OCI-LY7 (cell line): ENCODE measurements around the gene AOX1. TPM values are rescaled to one million over a fixed set of nuclear protein-coding genes. Genes with fewer than 3 reads are reported as not detected.

Experiments used
- BruUV-seq: library from RNA; stranded (reverse); fragments of 400-500 nt; replicated peaks from 2 replicates; lab custom pipeline; 2021; lab: Mats Ljungman, UMichigan
- CTCF ChIA-PET: fragments of 300-600 bp; sonication (Branson Sonifier 250); formaldehyde crosslinking; loops from one replicate; lab custom pipeline; 2022; ENCODE audit warnings: antibody characterized with exemption; ENCODE audit not compliant: unreplicated experiment; lab: Charles Lee
- POLR2A ChIA-PET: fragments of 300-600 bp; sonication (Branson Sonifier 250); formaldehyde crosslinking; loops from one replicate; lab custom pipeline; 2022; ENCODE audit warnings: antibody characterized with exemption; lab: Charles Lee
- DNase-seq: peaks from one replicate; pipeline ENCODE4 v3.0.0-alpha.2; 2015; ENCODE audit warnings: low spot score
- H2AFZ ChIP-seq: fragments of 200-600 bp; sonication (generic), shearing (Covaris generic); 2 replicates; pipeline ENCODE4 v1.6.1; 2014; ENCODE audit warnings: mild to moderate bottlenecking, antibody characterized with exemption, low read length, moderate library complexity
- H3K27ac ChIP-seq: fragments of 200-600 bp; sonication (generic); 2 replicates; pipeline ENCODE4 v1.5.1; 2014; ENCODE audit warnings: mixed run types, low read depth, mild to moderate bottlenecking, moderate library complexity, low read length, inconsistent platforms; ENCODE audit not compliant: poor library complexity, severe bottlenecking
- H3K36me3 ChIP-seq: fragments of 200-600 bp; sonication (generic); 2 replicates; pipeline ENCODE4 v1.6.1; 2014; ENCODE audit warnings: mild to moderate bottlenecking, antibody characterized with exemption, low read length, moderate library complexity, mixed read lengths; ENCODE audit not compliant: insufficient read depth
- H3K4me1 ChIP-seq: fragments of 200-600 bp; sonication (generic); 2 replicates; pipeline ENCODE4 v1.5.1; 2014; ENCODE audit warnings: mild to moderate bottlenecking, low read length; ENCODE audit not compliant: insufficient read depth, poor library complexity, severe bottlenecking
- H3K4me2 ChIP-seq: fragments of 200-600 bp; sonication (generic); 2 replicates; pipeline ENCODE4 v1.6.1; 2014; ENCODE audit warnings: mild to moderate bottlenecking, low read length
- H3K4me3 ChIP-seq: fragments of 200-600 bp; sonication (generic); 2 replicates; pipeline ENCODE4 v1.5.1; 2014; ENCODE audit warnings: mild to moderate bottlenecking, low read depth, low read length; ENCODE audit not compliant: poor library complexity, severe bottlenecking
- H3K79me2 ChIP-seq: fragments of 200-600 bp; sonication (generic); 2 replicates; pipeline ENCODE4 v1.6.1; 2016; ENCODE audit warnings: low read depth, mild to moderate bottlenecking, low read length, moderate library complexity, mixed read lengths; ENCODE audit not compliant: insufficient read depth
- H3K9me2 ChIP-seq: fragments of 200-600 bp; sonication (generic); 2 replicates; pipeline ENCODE4 v1.6.1; 2016; ENCODE audit warnings: mild to moderate bottlenecking, low read length, mixed read lengths; ENCODE audit not compliant: insufficient read depth
- H3K9me3 ChIP-seq: fragments of 200-600 bp; sonication (generic); 2 replicates; pipeline ENCODE4 v1.6.1; 2014; ENCODE audit warnings: mild to moderate bottlenecking, mixed run types, low read length, mixed read lengths
- H4K20me1 ChIP-seq: fragments of 200-600 bp; sonication (generic); 2 replicates; pipeline ENCODE4 v1.6.1; 2014; ENCODE audit warnings: mild to moderate bottlenecking, antibody characterized with exemption, low read length, moderate library complexity, mixed read lengths; ENCODE audit not compliant: insufficient read depth
- CTCF ChIP-seq: fragments of 200-600 bp; sonication (generic); conservative IDR thresholded peaks from 2 replicates; pipeline ENCODE4 v1.5.1; 2014; ENCODE audit warnings: mild to moderate bottlenecking, antibody characterized with exemption, low read length, moderate library complexity, mixed read lengths
- EZH2phosphoT487 ChIP-seq: fragments of 200-600 bp; sonication (generic); IDR thresholded peaks from 2 replicates; pipeline ENCODE4 v1.6.1; 2018; ENCODE audit warnings: low read depth, borderline replicate concordance, mild to moderate bottlenecking, mixed run types, antibody characterized with exemption, low read length, moderate library complexity, mixed read lengths
- intact Hi-C: fragments of 100-400 bp; cut with micrococcal nuclease; formaldehyde crosslinking; loops from one replicate; pipeline ENCODE4 v1.10.0; 2022; ENCODE audit not compliant: unreplicated experiment
- total RNA-seq, 2 experiments: library from RNA; depleted of rRNA in 1 of 2; stranded (reverse); fragments of >200 nt in 1 of 2; shearing (Covaris generic) in 1 of 2; gene quantifications; 2 replicates each; pipeline ENCODE4 v1.2.3, GENCODE V29; 2014 to 2022

Gene AOX1
- total RNA-seq, 2 experiments from 2014 or later: 0.06 TPM; not detected in 1

- DNase-seq: peak; percentile 84
- ChIA-PET CTCF (interaction anchor here (0.8 to 1.1 kb wide), 4 partner anchors 10 to 222 kb away, joined by 3 to 5 read pairs (median 4); no protein-coding TSS in a partner anchor), POLR2A (interaction anchor here (0.6 to 1.7 kb wide), 7 partner anchors 9 to 1214 kb away, joined by 3 to 6 read pairs (median 3); no protein-coding TSS in a partner anchor)
- H3K9me2 ChIP-seq: no peaks in the 10 kb centered on the region
- peak; percentile 92 for TF ChIP-seq CTCF
- TF ChIP-seq EZH2phosphoT487: no peak
- no peaks in the 10 kb centered on the region for H3K79me2 ChIP-seq
- H3K4me1 ChIP-seq: peaks cover 30% of the 10 kb centered on the region
- intact Hi-C loops: loop anchor here (1.0 to 10.0 kb wide), 5 partner anchors 85 to 723 kb away; partner anchors contain the start of gene SPATS2L
- no peaks in the 10 kb centered on the region for H4K20me1 ChIP-seq
- peak overlapping the region; percentile 33 for H3K4me2 ChIP-seq
- BruUV-seq: no TSS peak
- no peaks in the 10 kb centered on the region for H3K9me3 ChIP-seq
- H3K36me3 ChIP-seq: no peaks in the 10 kb centered on the region
- H3K27ac ChIP-seq: no peak overlapping the region
- peak overlapping the region; percentile 92; the same call in 1 of the 2 replicates for H2AFZ ChIP-seq
- H3K4me3 ChIP-seq: no peak overlapping the region
These were observed 117.5 kb downstream of the AOX1 start for GRCh38 chr2:200703127-200703925.

- ChIA-PET CTCF (interaction anchor here (1.0 to 1.1 kb wide), 2 partner anchors 9 to 220 kb away, joined by 4 to 5 read pairs; no protein-coding TSS in a partner anchor), POLR2A (interaction anchor here (0.6 to 1.7 kb wide), 7 partner anchors 8 to 220 kb away, joined by 3 to 6 read pairs (median 3); no protein-coding TSS in a partner anchor)
- no peak for DNase-seq
These were observed 118.3 kb downstream of the AOX1 start for GRCh38 chr2:200703926-200704637.

More at GRCh38 chr2:200703926-200704637, 118.3 kb downstream of the AOX1 start:
- intact Hi-C loops: loop anchor here (1.0 to 10.0 kb wide), 5 partner anchors 85 to 724 kb away; partner anchors contain the start of gene SPATS2L
- Histone ChIP-seq H3K4me3 (no peak overlapping the region), H2AFZ (peak overlapping the region; percentile 51; the same call in 1 of the 2 replicates), H3K79me2 (no peaks in the 10 kb centered on the region), H3K4me2 (no peak overlapping the region), H3K36me3 (no peaks in the 10 kb centered on the region), H3K27ac (no peak overlapping the region), H3K4me1 (peaks cover 30% of the 10 kb centered on the region), H4K20me1 (no peaks in the 10 kb centered on the region), H3K9me2 (no peaks in the 10 kb centered on the region), H3K9me3 (no peaks in the 10 kb centered on the region)
- TF ChIP-seq CTCF (no peak), EZH2phosphoT487 (no peak)
- BruUV-seq: no TSS peak
